Measurements from ENCODE around the gene EIF4E3. TPM values are rescaled to one million over a fixed set of nuclear protein-coding genes. Genes with fewer than 3 reads are reported as not detected.

EIF4E3 gene
- polyA plus RNA-seq, 1 donor from 2014 or later, result 11.4 TPM

DNA sequence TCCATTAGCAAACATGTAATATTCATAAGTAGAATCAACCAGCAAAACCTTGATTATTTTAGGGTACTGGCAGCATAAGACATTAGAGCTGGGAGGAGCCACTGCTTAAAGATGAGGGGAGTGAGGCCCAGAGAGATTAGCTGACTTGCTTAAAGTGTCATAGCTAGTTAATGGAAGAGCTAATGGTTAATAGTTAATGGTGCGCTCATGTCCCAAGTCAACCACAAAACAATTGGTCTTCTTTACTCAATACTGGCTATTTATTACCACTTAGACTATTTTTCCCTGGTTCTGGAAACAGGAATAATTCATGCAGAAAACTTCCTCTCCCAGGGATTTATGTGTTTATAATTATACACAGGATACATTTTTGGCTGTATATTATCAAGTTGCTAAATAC, 33.1 kb downstream of the EIF4E3 start:
- Histone ChIP-seq H3K4me3 (ENCODE audit: low read length) (no peak overlapping the region), H4K20me1 (ENCODE audit: insufficient read depth) (no peaks in the 10 kb centered on the region), H3K9ac (ENCODE audit: low read length) (no peak overlapping the region), H3K36me3 (ENCODE audit: insufficient read depth, low read length) (no peaks in the 10 kb centered on the region), H3K27me3 (ENCODE audit: insufficient read depth, low read depth, low read length) (no peaks in the 10 kb centered on the region), H2AFZ (ENCODE audit: low read depth, low read length) (no peak overlapping the region), H3K9me3 (ENCODE audit: low read length) (no peaks in the 10 kb centered on the region), H3K4me2 (ENCODE audit: low read length) (no peak overlapping the region), H3K9me2 (ENCODE audit: insufficient read depth, low read length) (no peaks in the 10 kb centered on the region), H3K27ac (ENCODE audit: low read length) (no peak overlapping the region), H3F3A (ENCODE audit: insufficient read depth, low read length, poor library complexity, severe bottlenecking) (no peaks in the 10 kb centered on the region), H3K79me2 (replicated peaks; ENCODE audit: insufficient read depth, low read length) (no peaks in the 10 kb centered on the region)
- no peak for TF ChIP-seq MXI1 (conservative IDR thresholded peaks at IDR 0.05; ENCODE audit: poor library complexity, severe bottlenecking)
- TF ChIP-seq, protein P1, sequence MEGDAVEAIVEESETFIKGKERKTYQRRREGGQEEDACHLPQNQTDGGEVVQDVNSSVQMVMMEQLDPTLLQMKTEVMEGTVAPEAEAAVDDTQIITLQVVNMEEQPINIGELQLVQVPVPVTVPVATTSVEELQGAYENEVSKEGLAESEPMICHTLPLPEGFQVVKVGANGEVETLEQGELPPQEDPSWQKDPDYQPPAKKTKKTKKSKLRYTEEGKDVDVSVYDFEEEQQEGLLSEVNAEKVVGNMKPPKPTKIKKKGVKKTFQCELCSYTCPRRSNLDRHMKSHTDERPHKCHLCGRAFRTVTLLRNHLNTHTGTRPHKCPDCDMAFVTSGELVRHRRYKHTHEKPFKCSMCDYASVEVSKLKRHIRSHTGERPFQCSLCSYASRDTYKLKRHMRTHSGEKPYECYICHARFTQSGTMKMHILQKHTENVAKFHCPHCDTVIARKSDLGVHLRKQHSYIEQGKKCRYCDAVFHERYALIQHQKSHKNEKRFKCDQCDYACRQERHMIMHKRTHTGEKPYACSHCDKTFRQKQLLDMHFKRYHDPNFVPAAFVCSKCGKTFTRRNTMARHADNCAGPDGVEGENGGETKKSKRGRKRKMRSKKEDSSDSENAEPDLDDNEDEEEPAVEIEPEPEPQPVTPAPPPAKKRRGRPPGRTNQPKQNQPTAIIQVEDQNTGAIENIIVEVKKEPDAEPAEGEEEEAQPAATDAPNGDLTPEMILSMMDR (IDR thresholded peaks at IDR 0.05; ENCODE audit: poor library complexity, severe bottlenecking), result no peak
- no peak for TF ChIP-seq SMC3 (conservative IDR thresholded peaks at IDR 0.05; ENCODE audit: poor library complexity)
- TF ChIP-seq, protein P2, sequence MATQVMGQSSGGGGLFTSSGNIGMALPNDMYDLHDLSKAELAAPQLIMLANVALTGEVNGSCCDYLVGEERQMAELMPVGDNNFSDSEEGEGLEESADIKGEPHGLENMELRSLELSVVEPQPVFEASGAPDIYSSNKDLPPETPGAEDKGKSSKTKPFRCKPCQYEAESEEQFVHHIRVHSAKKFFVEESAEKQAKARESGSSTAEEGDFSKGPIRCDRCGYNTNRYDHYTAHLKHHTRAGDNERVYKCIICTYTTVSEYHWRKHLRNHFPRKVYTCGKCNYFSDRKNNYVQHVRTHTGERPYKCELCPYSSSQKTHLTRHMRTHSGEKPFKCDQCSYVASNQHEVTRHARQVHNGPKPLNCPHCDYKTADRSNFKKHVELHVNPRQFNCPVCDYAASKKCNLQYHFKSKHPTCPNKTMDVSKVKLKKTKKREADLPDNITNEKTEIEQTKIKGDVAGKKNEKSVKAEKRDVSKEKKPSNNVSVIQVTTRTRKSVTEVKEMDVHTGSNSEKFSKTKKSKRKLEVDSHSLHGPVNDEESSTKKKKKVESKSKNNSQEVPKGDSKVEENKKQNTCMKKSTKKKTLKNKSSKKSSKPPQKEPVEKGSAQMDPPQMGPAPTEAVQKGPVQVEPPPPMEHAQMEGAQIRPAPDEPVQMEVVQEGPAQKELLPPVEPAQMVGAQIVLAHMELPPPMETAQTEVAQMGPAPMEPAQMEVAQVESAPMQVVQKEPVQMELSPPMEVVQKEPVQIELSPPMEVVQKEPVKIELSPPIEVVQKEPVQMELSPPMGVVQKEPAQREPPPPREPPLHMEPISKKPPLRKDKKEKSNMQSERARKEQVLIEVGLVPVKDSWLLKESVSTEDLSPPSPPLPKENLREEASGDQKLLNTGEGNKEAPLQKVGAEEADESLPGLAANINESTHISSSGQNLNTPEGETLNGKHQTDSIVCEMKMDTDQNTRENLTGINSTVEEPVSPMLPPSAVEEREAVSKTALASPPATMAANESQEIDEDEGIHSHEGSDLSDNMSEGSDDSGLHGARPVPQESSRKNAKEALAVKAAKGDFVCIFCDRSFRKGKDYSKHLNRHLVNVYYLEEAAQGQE (IDR thresholded peaks at IDR 0.05; ENCODE audit: borderline replicate concordance), result no peak
- no peak for TF ChIP-seq POLR2AphosphoS5 (IDR thresholded peaks at IDR 0.05)

DNA sequence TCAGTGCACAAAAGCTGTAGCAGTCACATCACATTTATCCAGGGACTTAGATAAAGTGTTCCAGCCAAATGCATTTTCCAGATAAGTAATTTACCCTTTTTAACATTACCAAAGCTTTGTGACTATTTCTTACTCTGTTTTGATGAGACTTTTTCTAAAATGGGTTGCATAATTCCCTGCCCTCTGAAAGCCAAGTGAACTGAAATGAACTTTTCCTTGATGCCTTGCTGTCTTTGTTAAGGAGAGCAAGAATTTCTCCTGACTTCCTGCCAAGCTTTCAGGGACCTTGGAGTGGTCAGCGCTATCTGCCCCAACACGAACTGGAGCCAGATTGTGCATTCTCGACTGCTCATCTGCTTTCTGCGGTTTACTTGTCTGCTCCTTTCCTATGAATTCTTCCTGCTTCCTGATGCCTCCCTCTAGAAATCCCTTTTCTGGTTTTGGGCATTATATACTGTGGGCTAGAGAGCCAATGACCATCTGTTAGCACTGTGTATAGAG, 34.8 kb downstream of the EIF4E3 start:
- no peaks in the 10 kb centered on the region for H3K79me2 ChIP-seq (replicated peaks; ENCODE audit: insufficient read depth, low read length)
- H3K36me3 ChIP-seq (ENCODE audit: insufficient read depth, low read length), result no peaks in the 10 kb centered on the region
- no peak overlapping the region for H3K27ac ChIP-seq (ENCODE audit: low read length)
- H3K27me3 ChIP-seq (ENCODE audit: insufficient read depth, low read depth, low read length), result no peaks in the 10 kb centered on the region
- H3K9ac ChIP-seq (ENCODE audit: low read length), result no peak overlapping the region
- H3F3A ChIP-seq (ENCODE audit: insufficient read depth, low read length, poor library complexity, severe bottlenecking), result no peaks in the 10 kb centered on the region
- H3K4me3 ChIP-seq (ENCODE audit: low read length), result no peak overlapping the region
- H3K9me3 ChIP-seq (ENCODE audit: low read length), result no peaks in the 10 kb centered on the region
- H2AFZ ChIP-seq (ENCODE audit: low read depth, low read length), result no peak overlapping the region
- H3K4me2 ChIP-seq (ENCODE audit: low read length), result no peak overlapping the region
- H3K9me2 ChIP-seq (ENCODE audit: insufficient read depth, low read length), result no peaks in the 10 kb centered on the region
- no peaks in the 10 kb centered on the region for H4K20me1 ChIP-seq (ENCODE audit: insufficient read depth)
- TF ChIP-seq, protein P1 (IDR thresholded peaks at IDR 0.05; ENCODE audit: poor library complexity, severe bottlenecking), result no peak
- TF ChIP-seq POLR2AphosphoS5 (IDR thresholded peaks at IDR 0.05), result no peak
- no peak for TF ChIP-seq EZH2 (IDR thresholded peaks at IDR 0.05; ENCODE audit: borderline replicate concordance, insufficient read depth, low read length, poor library complexity, severe bottlenecking)
- TF ChIP-seq, protein P2 (IDR thresholded peaks at IDR 0.05; ENCODE audit: borderline replicate concordance), result no peak
- no peak for TF ChIP-seq MXI1 (conservative IDR thresholded peaks at IDR 0.05; ENCODE audit: poor library complexity, severe bottlenecking)
- no peak for TF ChIP-seq RAD21 (conservative IDR thresholded peaks at IDR 0.05)
- no peak for TF ChIP-seq SMC3 (conservative IDR thresholded peaks at IDR 0.05; ENCODE audit: poor library complexity)
- no peak for TF ChIP-seq TAF1 (IDR thresholded peaks at IDR 0.05; ENCODE audit: low read depth)
- TF ChIP-seq EP300 (conservative IDR thresholded peaks at IDR 0.05; ENCODE audit: poor library complexity, severe bottlenecking), result no peak

All from neural cell (in vitro differentiated cells).